SW480 (cell line): ENCODE results near the gene AQP2.
A peak's percentile ranks its signal among the peaks of the same experiment; 100 is the strongest.
"Not testable (repeated sequence)": the region's sequence is repeated elsewhere in the genome, so short reads cannot be mapped to it uniquely, and the experiment has no call there.

Experiments
- DNase-seq: peaks from one replicate; pipeline ENCODE4 v3.0.0-alpha.2; 2016; ENCODE audit warnings: low spot score

AQP2 gene

DNA sequence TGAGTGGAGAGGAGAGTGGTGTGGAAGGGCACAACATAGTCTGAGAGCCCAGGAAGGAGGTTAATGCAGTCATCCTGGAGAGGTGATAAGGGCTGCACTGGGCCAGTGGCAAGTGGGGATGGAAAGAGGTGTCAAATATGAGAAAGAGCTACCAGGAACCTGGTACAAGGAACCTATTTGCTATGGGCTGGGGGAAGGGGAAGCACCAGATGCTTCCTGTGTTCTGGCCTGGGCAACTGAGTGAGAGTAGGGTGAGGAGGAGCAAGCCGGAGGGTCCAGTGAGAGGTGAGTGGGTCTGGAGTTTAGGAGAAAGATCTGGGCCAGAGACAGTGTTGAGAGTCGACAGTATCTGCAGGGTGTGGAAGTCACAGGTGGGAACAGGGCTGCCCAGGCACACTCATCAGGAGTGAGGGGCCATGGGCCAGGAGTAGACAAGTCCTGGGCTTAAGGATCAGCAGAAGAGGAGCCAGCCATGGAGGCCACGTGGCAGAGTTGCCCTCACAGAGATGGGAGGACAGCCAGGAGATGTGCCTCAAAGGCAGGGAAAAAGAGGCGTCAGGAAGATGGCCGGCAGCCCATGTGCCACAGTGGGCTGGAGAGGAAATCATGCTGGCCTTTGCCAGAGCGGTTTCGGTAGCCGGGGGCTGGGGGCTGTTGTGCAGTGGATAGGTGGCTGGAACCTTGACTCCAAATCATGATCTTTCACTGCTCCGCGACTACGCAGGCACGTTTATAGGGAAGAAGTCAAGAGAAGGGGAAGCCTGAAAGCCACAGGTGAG is 19.3 kb downstream of the AQP2 start:
- DNase-seq: no peak

GRCh38 chr12:49970658-49971057 is 20.1 kb downstream of the AQP2 start:
- no peak for DNase-seq

DNA sequence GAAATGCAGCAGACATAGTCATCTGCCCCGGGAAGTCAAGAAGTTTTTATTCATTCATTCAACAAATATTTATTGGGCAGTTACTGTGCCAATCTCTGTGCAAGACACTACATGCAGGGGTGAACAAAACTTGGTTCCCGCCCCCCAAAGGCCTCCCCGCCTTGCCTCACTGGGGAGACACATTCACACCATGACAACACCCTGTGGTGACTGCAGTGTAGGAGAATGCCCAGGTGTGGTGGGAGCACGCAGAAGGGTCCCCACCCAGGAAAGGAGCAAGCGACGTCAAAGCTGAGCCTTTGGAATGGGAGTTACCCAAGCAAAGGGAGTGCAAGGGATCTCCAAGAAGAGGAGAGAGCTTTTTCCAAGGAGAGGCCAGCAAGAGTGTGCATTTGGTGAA is 20.6 kb downstream of the AQP2 start:
- no peak for DNase-seq

GRCh38 chr12:49972129-49972528 is 21.6 kb downstream of the AQP2 start:
- no peak for DNase-seq

GRCh38 chr12:49972641-49973360 is 22.3 kb downstream of the AQP2 start, which contains the start of gene AQP6:
AQP6 (plus strand) TSS chr12:49972947; CDS start chr12:49973174, 227 bp downstream.
- no peak for DNase-seq

DNA sequence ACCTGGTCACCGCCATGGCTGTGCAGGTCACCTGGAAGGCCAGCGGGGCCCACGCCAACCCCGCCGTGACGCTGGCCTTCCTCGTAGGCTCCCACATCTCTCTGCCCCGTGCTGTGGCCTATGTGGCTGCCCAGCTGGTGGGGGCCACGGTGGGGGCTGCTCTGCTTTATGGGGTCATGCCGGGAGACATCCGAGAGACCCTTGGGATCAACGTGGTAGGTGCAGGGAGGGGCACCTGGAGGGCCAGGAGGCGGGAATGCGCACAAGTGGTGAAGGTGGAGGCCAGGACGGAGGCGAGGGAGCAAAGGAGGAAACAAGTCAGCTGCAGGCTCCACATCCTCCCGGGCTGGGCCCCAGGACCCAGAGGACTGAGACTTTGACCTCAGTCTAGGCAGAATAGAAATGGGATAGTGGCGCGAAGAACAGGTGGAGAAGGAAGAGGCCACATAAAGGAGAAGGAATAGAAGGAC is 22.9 kb downstream of the AQP2 start:
- DNase-seq: no peak

- DNase-seq: peak; percentile 17
These were observed 23.7 kb downstream of the AQP2 start for GRCh38 chr12:49974231-49974675.

DNA sequence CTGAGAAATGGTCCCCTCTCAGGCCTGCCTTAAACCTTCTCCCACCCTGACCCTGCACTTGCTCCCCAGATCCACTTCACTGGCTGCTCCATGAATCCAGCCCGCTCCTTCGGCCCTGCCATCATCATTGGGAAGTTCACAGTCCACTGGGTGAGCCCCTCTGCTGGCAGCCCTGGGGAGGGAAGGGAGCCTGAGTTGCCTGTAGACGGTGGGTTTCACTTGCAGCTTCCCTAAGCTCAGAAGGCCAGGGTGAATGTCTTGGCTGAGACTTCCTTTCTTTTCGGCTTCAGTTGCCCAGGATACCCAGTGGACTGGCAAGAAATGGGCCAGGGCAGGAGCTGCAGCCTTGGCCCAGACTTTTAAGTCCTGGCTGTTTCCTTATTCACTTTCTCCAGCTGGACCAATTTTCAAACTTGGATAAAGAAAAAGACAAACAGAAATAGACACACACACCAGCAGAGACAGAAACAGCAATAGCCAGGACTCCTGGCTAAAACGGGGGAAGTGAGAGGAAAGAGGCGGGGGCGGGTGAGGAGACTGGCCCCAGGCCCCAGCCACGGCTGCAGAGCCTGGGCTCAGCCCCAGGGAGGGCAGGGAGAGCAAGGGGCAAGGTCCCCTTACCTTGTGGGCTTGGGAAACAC is 24.3 kb downstream of the AQP2 start:
- DNase-seq: no peak

DNA sequence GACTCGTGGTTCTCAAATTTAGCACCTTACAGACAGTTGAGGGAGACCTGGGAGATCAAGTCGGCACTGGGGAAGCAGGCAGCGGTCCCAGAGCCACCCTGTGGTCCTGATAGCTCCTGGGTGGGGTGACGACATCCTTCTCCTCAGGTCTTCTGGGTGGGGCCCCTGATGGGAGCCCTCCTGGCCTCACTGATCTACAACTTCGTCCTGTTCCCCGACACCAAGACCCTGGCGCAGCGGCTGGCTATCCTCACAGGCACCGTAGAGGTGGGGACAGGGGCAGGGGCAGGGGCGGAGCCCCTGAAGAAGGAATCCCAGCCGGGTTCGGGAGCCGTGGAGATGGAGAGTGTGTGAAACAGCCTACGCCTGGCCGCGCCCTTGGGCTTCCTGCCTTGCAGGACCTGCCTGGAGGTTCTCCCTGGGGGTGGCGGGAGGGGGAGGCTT is 24.8 kb downstream of the AQP2 start:
- DNase-seq: no peak

DNA sequence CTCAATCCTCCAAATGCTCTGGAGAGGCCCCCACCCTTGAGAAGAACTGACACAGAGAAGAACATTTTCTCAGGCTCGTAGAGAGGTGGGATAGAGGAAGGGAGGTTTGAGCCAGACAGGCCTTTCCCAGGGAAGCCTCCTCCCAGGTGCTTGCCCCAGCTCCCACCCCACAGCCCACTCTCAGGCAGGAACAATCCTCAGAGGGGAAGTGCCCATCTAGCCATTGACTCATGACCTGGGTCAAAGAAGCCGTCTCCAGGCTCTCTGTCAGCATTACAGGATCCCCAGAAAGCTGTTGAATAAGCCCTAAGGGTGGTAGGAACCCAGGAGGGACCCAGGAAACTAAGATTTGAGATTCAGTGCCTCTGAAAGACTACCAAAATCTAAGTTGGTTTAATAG is 26.0 kb downstream of the AQP2 start:
- DNase-seq: no peak

DNA sequence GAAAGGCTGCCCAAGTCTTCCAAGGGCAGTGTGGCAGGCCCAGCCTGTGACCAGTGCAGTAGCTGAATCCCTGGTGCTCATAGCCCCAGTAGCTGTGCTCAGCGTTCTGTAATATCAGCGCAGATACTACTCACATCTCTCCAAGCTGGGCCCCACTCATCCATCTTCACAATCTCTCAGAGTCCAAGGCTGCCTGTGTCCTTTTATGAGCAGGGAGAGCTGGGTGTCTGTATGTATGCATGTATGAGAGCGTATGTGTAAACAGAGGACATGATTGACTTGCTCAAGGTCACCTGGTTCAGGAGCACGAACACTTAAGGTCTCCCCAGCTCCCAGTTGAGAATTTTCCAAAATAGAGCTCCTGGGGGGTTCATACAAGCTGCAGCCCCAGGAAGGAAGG is 27.6 kb downstream of the AQP2 start:
- no peak for DNase-seq

DNA sequence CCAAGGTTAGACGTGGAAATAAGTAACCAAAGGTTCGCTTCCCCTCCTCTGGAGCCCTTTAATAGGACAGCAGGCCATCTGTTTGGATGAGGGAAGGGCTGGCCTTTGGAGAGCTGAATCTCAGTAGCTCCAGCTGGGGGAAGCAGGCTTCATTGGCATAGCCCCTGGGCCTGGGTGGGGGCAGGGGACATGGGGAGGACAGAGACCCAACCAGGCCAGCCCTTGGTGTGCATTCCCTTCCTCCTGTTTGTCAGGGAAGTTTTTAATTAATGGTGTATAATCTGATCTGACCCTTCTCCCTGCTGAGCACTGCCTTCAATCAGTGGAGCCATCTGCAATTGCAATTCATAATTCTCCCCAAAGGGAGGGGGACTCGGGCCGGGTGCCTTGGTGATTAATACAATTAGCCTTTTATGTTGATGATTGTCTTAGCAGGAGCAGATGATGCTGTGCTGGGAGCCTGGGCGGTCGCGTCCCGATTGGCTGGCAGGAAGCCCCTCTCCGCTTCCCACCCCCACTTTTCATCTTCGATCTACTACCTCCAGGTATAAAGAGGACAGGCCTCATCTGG is 28.6 kb downstream of the AQP2 start:
- no peak for DNase-seq

GRCh38 chr12:49979791-49980190 is 29.3 kb downstream of the AQP2 start:
- no peak for DNase-seq

DNA sequence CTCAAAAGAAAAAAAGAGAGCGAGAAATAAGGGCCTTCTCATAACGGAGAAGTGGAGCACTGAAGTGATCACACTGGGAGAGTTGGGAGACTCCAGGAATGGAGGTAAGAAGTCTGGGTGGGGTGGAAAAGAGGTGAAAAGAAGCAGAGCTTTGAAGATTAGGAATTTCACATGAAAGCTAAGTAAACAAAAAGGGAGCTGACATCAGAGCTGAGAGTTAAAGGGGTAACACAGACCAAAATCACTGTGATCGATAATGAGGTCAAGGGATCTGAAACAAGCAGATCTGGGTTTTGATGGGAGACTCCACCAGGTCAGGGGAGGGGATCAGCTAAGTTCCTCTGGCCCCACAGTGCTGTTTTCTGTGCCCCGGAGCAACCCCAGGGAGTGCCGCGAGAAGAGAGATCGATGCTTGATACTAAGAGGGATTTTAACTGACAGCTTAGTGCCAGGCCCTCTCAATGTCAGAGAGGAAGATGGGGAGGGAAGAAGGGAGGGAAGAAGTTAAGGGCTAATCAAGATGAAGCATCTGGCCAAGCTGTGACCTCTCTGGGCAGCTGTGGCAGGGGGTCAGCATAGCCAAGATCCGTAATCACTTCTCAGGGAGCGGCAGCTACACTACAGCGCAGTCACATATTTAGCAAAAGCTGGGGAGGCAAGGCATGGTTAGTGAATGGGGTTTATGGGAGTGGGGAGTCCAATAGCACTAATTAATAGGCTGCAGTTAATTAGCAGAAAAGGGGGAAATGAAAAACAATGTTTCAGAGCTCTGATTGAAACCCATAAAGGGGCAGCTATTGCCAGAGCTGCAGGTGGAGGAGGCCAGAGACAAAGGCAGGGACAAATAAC is 30.2 kb downstream of the AQP2 start:
- DNase-seq: no peak

- DNase-seq: no peak
These were observed 31.9 kb downstream of the AQP2 start for GRCh38 chr12:49982246-49983087.

DNA sequence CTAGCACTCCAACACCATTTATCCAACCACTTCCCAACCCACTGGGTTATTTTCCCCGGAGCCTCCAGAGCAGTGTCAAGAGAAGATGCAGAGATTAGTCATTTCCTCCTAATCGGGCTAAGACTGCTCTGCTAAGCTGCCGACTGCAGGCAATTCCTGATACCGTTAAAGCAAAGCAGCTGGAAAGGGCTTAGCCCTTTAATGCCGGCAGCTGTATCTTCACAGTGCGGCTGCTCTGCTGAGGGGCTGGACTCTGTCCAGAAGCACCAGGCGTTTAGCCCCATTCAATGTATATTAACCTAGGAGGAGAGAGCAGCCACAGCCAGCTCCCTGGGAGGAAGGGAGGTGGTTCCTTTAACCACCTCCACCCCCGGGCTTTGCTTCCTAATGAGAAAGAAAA is 33.4 kb downstream of the AQP2 start:
- DNase-seq: no peak

DNA sequence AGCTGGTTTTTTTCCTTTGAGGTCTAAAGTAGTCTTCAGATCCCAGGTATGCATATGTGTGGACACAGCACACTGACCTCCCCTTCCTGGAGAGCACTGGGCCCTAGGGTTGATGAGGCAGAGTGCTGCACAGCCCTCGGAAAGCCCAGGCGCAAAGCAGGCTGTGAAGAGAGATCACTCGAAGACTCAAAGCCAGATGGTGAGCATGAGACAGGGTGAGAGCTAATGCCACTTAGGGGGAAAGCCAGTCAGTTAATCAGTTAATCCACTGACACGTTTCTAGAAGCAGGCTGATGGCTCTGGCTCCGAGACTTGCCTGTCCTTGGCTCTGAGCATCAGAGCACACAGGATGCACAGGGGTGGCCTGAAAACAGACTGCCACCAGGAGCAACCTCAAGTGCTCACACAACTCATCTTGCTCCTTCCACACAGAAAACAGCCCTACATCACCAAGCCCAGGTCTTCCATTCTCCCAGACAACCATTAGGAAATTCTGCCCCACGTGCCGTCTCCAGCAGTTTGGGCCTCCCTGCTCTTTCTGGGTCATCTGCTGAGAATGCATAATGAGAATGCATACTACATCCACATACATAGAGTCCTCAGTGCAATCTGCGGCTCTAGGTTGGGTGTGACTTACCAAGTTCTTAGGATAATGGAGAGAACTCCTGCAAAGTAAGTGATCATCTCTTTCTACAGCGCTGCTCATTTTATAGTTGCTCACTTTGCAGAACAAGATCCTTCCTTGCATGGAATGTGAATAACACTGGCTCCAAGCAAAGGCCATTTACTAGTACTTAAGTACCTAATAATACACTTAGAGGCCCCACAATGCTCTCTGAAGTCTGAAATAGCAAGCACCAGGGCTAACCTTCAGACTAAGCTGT is 34.2 kb downstream of the AQP2 start:
- DNase-seq: no peak

- no peak for DNase-seq
These were observed 35.4 kb downstream of the AQP2 start for GRCh38 chr12:49985981-49986380.

DNA sequence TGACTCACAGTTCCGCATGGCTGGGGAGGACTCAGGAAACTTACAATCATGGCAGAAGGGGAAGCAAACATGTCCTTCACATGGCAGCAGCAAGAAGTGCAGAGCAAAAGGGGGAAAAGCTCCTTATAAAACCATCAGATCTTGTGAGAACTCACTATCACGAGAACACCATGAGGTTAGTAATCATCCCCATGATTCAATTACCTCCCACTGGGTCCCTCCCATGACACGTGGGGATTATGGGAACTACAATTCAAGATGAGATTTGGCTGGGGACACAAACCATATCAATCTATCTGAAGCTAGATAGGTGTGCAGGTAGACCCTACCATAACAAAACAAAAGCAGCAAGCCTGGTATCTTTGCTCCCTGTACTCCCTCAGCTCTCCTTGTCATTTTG is 35.9 kb downstream of the AQP2 start:
- DNase-seq: not testable (repeated sequence)
